C4-2B (cell line): ENCODE measurements around the gene TCERG1L.

Experiments
- ZFX ChIP-seq: fragments of 450-650 bp; IDR thresholded peaks from 2 replicates; pipeline ENCODE4 v1.6.1; 2017
- TF ChIP-seq, protein P1 (sequence below): fragments of 450-650 bp; conservative IDR thresholded peaks from 2 replicates; pipeline ENCODE4 v1.5.1; 2017; ENCODE audit warnings: mild to moderate bottlenecking

DNA sequence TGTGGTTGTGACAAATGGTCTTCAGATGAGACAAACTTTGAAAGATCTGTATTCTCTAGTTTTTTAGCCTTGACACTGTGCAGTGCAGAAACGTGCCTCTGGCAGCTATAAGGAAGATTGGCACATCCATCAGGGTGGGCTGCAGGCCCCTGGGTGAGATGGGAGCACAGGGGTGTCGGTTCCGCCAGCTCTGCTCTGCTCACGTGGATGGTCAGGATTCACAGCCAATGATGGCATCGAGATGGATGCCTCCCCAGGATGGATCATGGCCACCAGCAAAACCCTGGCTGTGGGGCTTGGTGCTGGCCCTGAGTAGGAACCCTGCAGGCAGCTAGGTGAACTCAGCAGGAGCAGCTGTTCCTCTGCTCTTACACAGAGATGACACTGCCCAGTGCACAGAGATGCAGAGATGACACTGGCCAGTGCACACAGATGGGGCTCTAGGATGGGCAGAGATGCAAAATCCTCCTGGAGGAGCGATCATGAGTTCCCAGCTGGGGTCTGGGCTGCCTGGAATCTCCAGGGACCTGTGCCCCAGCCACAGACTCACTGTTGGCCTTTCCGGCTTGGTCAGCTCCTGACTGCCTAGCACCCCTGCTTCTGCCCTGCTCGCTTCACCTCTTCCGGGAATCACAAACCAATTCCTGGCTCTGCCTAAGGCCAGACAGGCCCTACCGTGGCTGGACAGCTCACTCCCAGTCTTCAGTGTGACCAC lies 185.9 kb downstream of the TCERG1L start:
- TF ChIP-seq, protein P1, sequence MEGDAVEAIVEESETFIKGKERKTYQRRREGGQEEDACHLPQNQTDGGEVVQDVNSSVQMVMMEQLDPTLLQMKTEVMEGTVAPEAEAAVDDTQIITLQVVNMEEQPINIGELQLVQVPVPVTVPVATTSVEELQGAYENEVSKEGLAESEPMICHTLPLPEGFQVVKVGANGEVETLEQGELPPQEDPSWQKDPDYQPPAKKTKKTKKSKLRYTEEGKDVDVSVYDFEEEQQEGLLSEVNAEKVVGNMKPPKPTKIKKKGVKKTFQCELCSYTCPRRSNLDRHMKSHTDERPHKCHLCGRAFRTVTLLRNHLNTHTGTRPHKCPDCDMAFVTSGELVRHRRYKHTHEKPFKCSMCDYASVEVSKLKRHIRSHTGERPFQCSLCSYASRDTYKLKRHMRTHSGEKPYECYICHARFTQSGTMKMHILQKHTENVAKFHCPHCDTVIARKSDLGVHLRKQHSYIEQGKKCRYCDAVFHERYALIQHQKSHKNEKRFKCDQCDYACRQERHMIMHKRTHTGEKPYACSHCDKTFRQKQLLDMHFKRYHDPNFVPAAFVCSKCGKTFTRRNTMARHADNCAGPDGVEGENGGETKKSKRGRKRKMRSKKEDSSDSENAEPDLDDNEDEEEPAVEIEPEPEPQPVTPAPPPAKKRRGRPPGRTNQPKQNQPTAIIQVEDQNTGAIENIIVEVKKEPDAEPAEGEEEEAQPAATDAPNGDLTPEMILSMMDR = no peak
- no peak for TF ChIP-seq ZFX
